Keratinocyte (primary cell): ENCODE results near the gene ZFP3. TPM values are rescaled to one million over a fixed set of nuclear protein-coding genes. Genes with fewer than 3 reads are reported as not detected.

ENCODE experiments used
- polyA plus RNA-seq, 5 experiments: library from polyadenylated mRNA; depleted of rRNA in 3 of 5; stranded (reverse) in 3 of 5; stranded (forward) in 1 of 5; unstranded in 1 of 5; fragments of >200 nt; gene quantifications; 1 replicate in 1 of 5; 2 replicates in 3 of 5; 3 replicates in 1 of 5; pipeline versions ENCODE4 v1.2.1 to v1.2.3, GENCODE V29; 2011 to 2012; ENCODE audit warnings: missing spikeins in 2 of 5, low read depth in 1 of 5, low replicate concordance in 1 of 5
- small RNA-seq, 3 experiments: library from RNA; depleted of rRNA; stranded (forward); fragments of <200 nt; gene quantifications; one replicate each; pipeline ENCODE3, GENCODE V24; 2012; ENCODE audit warnings: low read depth in 3 of 3, low replicate concordance in 1 of 3; ENCODE audit not compliant: insufficient read length in 3 of 3

ZFP3 gene
- polyA plus RNA-seq, 1 donor (not counting 4 experiments of a cell fraction or from before 2014, with no cell fraction given): 3.0 TPM

Small RNAs within 50 kb of the gene (small RNA-seq; reads per million reads assigned to genes)
- 0 reads per million in 3 experiments for gene AC012146.4

Other genes starting within 250 kb of the ZFP3 start
- 82.8 to 101 TPM (median 93.7 TPM) in 3 replicates for gene MINK1, start 245.1 kb upstream of the ZFP3 start, polyA plus RNA-seq
- gene C17orf107, start 178.9 kb upstream of the ZFP3 start, polyA plus RNA-seq: 0.31 to 0.68 TPM (median 0.33 TPM) in 3 replicates
- gene CHRNE, start 175.4 kb upstream of the ZFP3 start, polyA plus RNA-seq: 0.02 to 0.04 TPM in 2 of 3 replicates, not detected in the other
- gene GP1BA, start 146.2 kb upstream of the ZFP3 start, polyA plus RNA-seq: not detected in 3 replicates
- gene SLC25A11, start 138.4 kb upstream of the ZFP3 start, polyA plus RNA-seq: 28.3 to 43.6 TPM (median 33.8 TPM) in 3 replicates
- 101 to 129 TPM (median 118 TPM) in 3 replicates for gene RNF167, start 138.2 kb upstream of the ZFP3 start, polyA plus RNA-seq
- gene PFN1, start 129.9 kb upstream of the ZFP3 start, polyA plus RNA-seq: 1,029 to 1,579 TPM (median 1,435 TPM) in 3 replicates
- 1.8 to 3.1 TPM (median 2.4 TPM) in 3 replicates for gene ENO3, start 127.3 kb upstream of the ZFP3 start, polyA plus RNA-seq
- gene SPAG7, start 110.7 kb upstream of the ZFP3 start, polyA plus RNA-seq: 65.6 to 73.7 TPM (median 65.7 TPM) in 3 replicates
- gene CAMTA2, start 90.8 kb upstream of the ZFP3 start, polyA plus RNA-seq: 8.5 to 14.3 TPM (median 10.4 TPM) in 3 replicates
- 0.21 to 0.39 TPM (median 0.26 TPM) in 3 replicates for gene INCA1, start 80.9 kb upstream of the ZFP3 start, polyA plus RNA-seq
- 85.3 to 93.7 TPM (median 91.1 TPM) in 3 replicates for gene KIF1C, start 80.5 kb upstream of the ZFP3 start, polyA plus RNA-seq
- 0.16 to 0.21 TPM (median 0.21 TPM) in 3 replicates for gene SLC52A1, start 43.0 kb upstream of the ZFP3 start, polyA plus RNA-seq
- 4.2 to 5.2 TPM (median 4.9 TPM) in 3 replicates for gene ZNF232, start 33.4 kb downstream of the ZFP3 start, polyA plus RNA-seq
- gene USP6, start 37.6 kb downstream of the ZFP3 start, polyA plus RNA-seq: not detected in 3 replicates
- 0.67 to 2.1 TPM (median 1.7 TPM) in 3 replicates for gene ZNF594, start 113.4 kb downstream of the ZFP3 start, polyA plus RNA-seq
- gene SCIMP, start 156.4 kb downstream of the ZFP3 start, polyA plus RNA-seq: not detected in 3 replicates
- 19.5 to 27.1 TPM (median 20.6 TPM) in 3 replicates for gene RABEP1, start 203.8 kb downstream of the ZFP3 start, polyA plus RNA-seq